IMR-90 (cell line): ENCODE data around the gene CP. TPM values are rescaled to one million over a fixed set of nuclear protein-coding genes. Genes with fewer than 3 reads are reported as not detected.

ENCODE experiments used
- ATAC-seq: fragments of 200-7000 bp; cut with Tn5 transposase; 2 replicates; pipeline ENCODE4 v1.9.1; 2020; ENCODE audit warnings: low read depth, mild to moderate bottlenecking, moderate library complexity
- BruUV-seq: library from RNA; stranded (reverse); fragments of 400-500 nt; replicated peaks from 2 replicates; lab custom pipeline; 2021; lab: Mats Ljungman, UMichigan
- CTCF ChIA-PET: fragments of 300-600 bp; formaldehyde crosslinking; extraction: SDS; loops from one replicate; lab custom pipeline; 2021; ENCODE audit warnings: antibody characterized with exemption; lab: Yijun Ruan, JAX
- POLR2A ChIA-PET: fragments of 300-600 bp; sonication (Branson Sonifier 250); formaldehyde crosslinking; loops from one replicate; lab custom pipeline; 2022; ENCODE audit warnings: antibody characterized with exemption; ENCODE audit not compliant: unreplicated experiment; lab: Charles Lee
- DNase-seq: peaks from one replicate; pipeline ENCODE4 v3.0.0; 2013
- H2AFZ ChIP-seq: replicated peaks from 2 replicates; pipeline ENCODE3; 2013; ENCODE audit warnings: low read length, mild to moderate bottlenecking; ENCODE audit not compliant: poor library complexity
- H2AK5ac ChIP-seq: 2 replicates; pipeline ENCODE4 v1.6.1; 2013; ENCODE audit warnings: low read depth, low read length, inconsistent platforms
- H2AK9ac ChIP-seq: replicated peaks from 2 replicates; pipeline ENCODE3; 2013; ENCODE audit warnings: mild to moderate bottlenecking, low read depth, low read length, moderate library complexity; ENCODE audit not compliant: poor library complexity
- H2BK120ac ChIP-seq: 2 replicates; pipeline ENCODE4 v1.6.1; 2013; ENCODE audit warnings: low read depth, low read length, inconsistent platforms
- H2BK15ac ChIP-seq: 3 replicates; pipeline ENCODE4 v1.6.1; 2013; ENCODE audit warnings: low read depth, low read length, inconsistent platforms
- H2BK20ac ChIP-seq: 2 replicates; pipeline ENCODE4 v1.6.1; 2013; ENCODE audit warnings: low read depth, mild to moderate bottlenecking, inconsistent platforms, low read length, moderate library complexity
- H2BK5ac ChIP-seq: 2 replicates; pipeline ENCODE4 v1.6.1; 2013; ENCODE audit warnings: mild to moderate bottlenecking, low read depth, low read length, inconsistent platforms; ENCODE audit not compliant: poor library complexity, severe bottlenecking
- H3K14ac ChIP-seq: replicated peaks from 2 replicates; pipeline ENCODE4 v1.6.1; 2013; ENCODE audit warnings: low read depth, low read length, inconsistent platforms
- H3K18ac ChIP-seq: 2 replicates; pipeline ENCODE4 v1.6.1; 2013; ENCODE audit warnings: low read depth, low read length, control low read depth
- H3K23ac ChIP-seq: 2 replicates; pipeline ENCODE4 v1.6.1; 2013; ENCODE audit warnings: low read depth, low read length, inconsistent platforms
- H3K27ac ChIP-seq: 2 replicates; pipeline ENCODE4 v1.5.1; 2013; ENCODE audit warnings: mild to moderate bottlenecking, control low read depth, low read length; ENCODE audit not compliant: insufficient read depth
- H3K27me3 ChIP-seq: 2 replicates; pipeline ENCODE4 v1.6.1; 2013; ENCODE audit warnings: low read length; ENCODE audit not compliant: control insufficient read depth, insufficient read depth
- H3K36me3 ChIP-seq: 2 replicates; pipeline ENCODE4 v1.6.1; 2013; ENCODE audit warnings: low read length, mixed read lengths; ENCODE audit not compliant: control insufficient read depth, insufficient read depth
- H3K4ac ChIP-seq: 2 replicates; pipeline ENCODE4 v1.6.1; 2013; ENCODE audit warnings: low read depth, low read length, inconsistent platforms
- H3K4me1 ChIP-seq: 2 replicates; pipeline ENCODE4 v1.6.1; 2013; ENCODE audit warnings: low read length, mixed read lengths; ENCODE audit not compliant: control insufficient read depth, insufficient read depth
- H3K4me2 ChIP-seq: 2 replicates; pipeline ENCODE4 v1.6.1; 2013; ENCODE audit warnings: low read depth, mild to moderate bottlenecking, control low read depth, low read length, moderate library complexity
- H3K4me3 ChIP-seq: 2 replicates; pipeline ENCODE4 v1.5.1; 2013; ENCODE audit warnings: low read depth, mild to moderate bottlenecking, control low read depth, low read length, moderate library complexity; ENCODE audit not compliant: insufficient read depth
- H3K56ac ChIP-seq: 2 replicates; pipeline ENCODE4 v1.6.1; 2013; ENCODE audit warnings: low read length, inconsistent platforms; ENCODE audit not compliant: insufficient read depth; ENCODE audit errors: extremely low read depth
- H3K79me1 ChIP-seq, 2 experiments: 2 replicates each; pipeline ENCODE4 v1.6.1; 2013; ENCODE audit warnings: low read length in 2 of 2, inconsistent platforms in 1 of 2, low read depth in 1 of 2
- H3K9ac ChIP-seq: 2 replicates; pipeline ENCODE4 v1.6.1; 2013; ENCODE audit warnings: low read depth, low read length, control low read depth
- H3K9me1 ChIP-seq: 2 replicates; pipeline ENCODE4 v1.6.1; 2013; ENCODE audit warnings: low read length, inconsistent platforms; ENCODE audit not compliant: insufficient read depth
- H3K9me3 ChIP-seq: 2 replicates; pipeline ENCODE4 v1.6.1; 2013; ENCODE audit warnings: low read length; ENCODE audit not compliant: control insufficient read depth, insufficient read depth
- H4K20me1 ChIP-seq: 2 replicates; pipeline ENCODE4 v1.6.1; 2013; ENCODE audit warnings: low read length, inconsistent platforms; ENCODE audit not compliant: insufficient read depth
- H4K5ac ChIP-seq: 2 replicates; pipeline ENCODE4 v1.6.1; 2013; ENCODE audit warnings: mild to moderate bottlenecking, low read depth, low read length, control low read depth
- H4K8ac ChIP-seq, 2 experiments: 2 replicates each; pipeline ENCODE4 v1.6.1; 2013; ENCODE audit warnings: low read depth in 2 of 2, low read length in 2 of 2, control low read depth in 1 of 2, inconsistent platforms in 1 of 2
- H4K91ac ChIP-seq: 2 replicates; pipeline ENCODE4 v1.6.1; 2013; ENCODE audit warnings: low read depth, low read length, inconsistent platforms; ENCODE audit not compliant: insufficient read depth
- CHD1 ChIP-seq: IDR thresholded peaks from 2 replicates; pipeline ENCODE4 v1.6.1; 2012; ENCODE audit warnings: low read depth, low read length, improper control_type of control experiment
- MXI1 ChIP-seq: IDR thresholded peaks from 2 replicates; pipeline ENCODE4 v1.6.1; 2012; ENCODE audit warnings: low read depth, mild to moderate bottlenecking, low read length, moderate library complexity, borderline replicate concordance
- NFE2L2 ChIP-seq: fragments of 150-350 bp; IDR thresholded peaks from 2 replicates; pipeline ENCODE4 v1.6.1; 2016; ENCODE audit warnings: low read depth, mild to moderate bottlenecking, low read length
- POLR2A ChIP-seq: IDR thresholded peaks from 2 replicates; pipeline ENCODE4 v1.6.1; 2012; ENCODE audit warnings: mild to moderate bottlenecking, low read depth, low read length
- RCOR1 ChIP-seq: IDR thresholded peaks from 2 replicates; pipeline ENCODE4 v1.6.1; 2012; ENCODE audit warnings: mild to moderate bottlenecking, low read length, improper control_type of control experiment; ENCODE audit not compliant: insufficient replicate concordance
- RFX5 ChIP-seq: IDR thresholded peaks from 2 replicates; pipeline ENCODE4 v1.8.0; 2012; ENCODE audit warnings: low read depth, mild to moderate bottlenecking, low read length, moderate library complexity
- WGBS, 2 experiments: methylation state at CpG; one replicate each; pipeline versions ENCODE4 v1.1.5 to v1.1.7; 2013; ENCODE audit warnings: missing lambda C conversion rate in 2 of 2; ENCODE audit not compliant: insufficient read length in 1 of 2; ENCODE audit errors: extremely low coverage in 2 of 2; 5-methylcytosine and 5-hydroxymethylcytosine counted together
- dilution Hi-C: fragments of 300-500 bp; cut with HindIII; formaldehyde crosslinking; loops from one replicate; pipeline ENCODE4 v1.14.3; 2018; ENCODE audit warnings: low sequenced_read_pairs; ENCODE audit not compliant: unreplicated experiment
- in situ Hi-C: fragments of 300-500 bp; cut with MboI; formaldehyde crosslinking; loops from 3 replicates; pipeline ENCODE4 v1.14.3; 2019; ENCODE audit warnings: low sequenced_read_pairs, inconsistent platforms, mixed read lengths
- intact Hi-C: fragments of 100-400 bp; cut with micrococcal nuclease; formaldehyde crosslinking; loops from 2 replicates; pipeline ENCODE4 v1.10.0; 2022
- polyA plus RNA-seq, 3 experiments: library from polyadenylated mRNA; depleted of rRNA; stranded (reverse); fragments of >200 nt; gene quantifications; 2 replicates each; pipeline ENCODE4 v1.2.3, GENCODE V29; 2012; ENCODE audit warnings: low replicate concordance in 1 of 3
- total RNA-seq: library from RNA; depleted of rRNA; stranded (reverse); fragments of >200 nt; gene quantifications from 2 replicates; pipeline ENCODE4 v1.2.3, GENCODE V29; 2012
- TF ChIP-seq, protein P1 (sequence below): fragments of 150-350 bp; IDR thresholded peaks from 2 replicates; pipeline ENCODE4 v1.6.1; 2016; ENCODE audit warnings: low read depth, mild to moderate bottlenecking, low read length, moderate library complexity, borderline replicate concordance

Gene CP
- total and polyA plus RNA-seq, 2 of the 4 experiments (the other 2 are of a cell fraction): not detected

DNA sequence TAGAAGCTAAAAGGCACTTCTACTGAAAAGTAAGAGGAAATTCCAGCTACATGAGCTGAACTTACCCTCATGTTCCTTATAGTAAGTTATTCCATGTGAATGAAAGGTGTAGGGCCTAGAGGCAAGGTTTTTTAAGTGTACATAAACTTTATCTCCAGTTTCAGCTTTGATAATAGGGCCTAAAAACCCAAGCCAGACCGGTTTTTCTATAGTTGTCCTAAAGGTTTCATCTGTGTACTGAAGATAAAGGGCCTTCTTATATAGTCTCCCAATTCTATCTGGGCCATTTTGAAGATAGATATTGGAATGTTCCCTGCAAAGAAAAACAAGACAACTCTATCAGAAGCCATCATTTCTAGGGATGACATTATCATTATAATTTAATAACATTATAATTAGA is 9.2 kb downstream of the CP start:
- Histone ChIP-seq H3K36me3 (no peaks in the 10 kb centered on the region), H2BK20ac (no peak overlapping the region)

More for the DNA sequence above, 9.2 kb downstream of the CP start:
- Histone ChIP-seq H2AFZ (no peak overlapping the region), H4K8ac (no peak overlapping the region), H3K56ac (no peak overlapping the region), H4K20me1 (no peaks in the 10 kb centered on the region), H4K91ac (no peak overlapping the region), H3K18ac (no peak overlapping the region), H2BK5ac (no peak overlapping the region), H3K9ac (no peak overlapping the region), H3K9me3 (no peaks in the 10 kb centered on the region), H3K4me3 (no peak overlapping the region), H2BK120ac (no peak overlapping the region), H3K4me1 (0 out of 2 replicates have a peak, but pooled peaks cover 2% of the 10 kb centered on the region), H3K4ac (no peak overlapping the region), H2AK9ac (no peak overlapping the region), H2AK5ac (no peak overlapping the region), H3K27me3 (no peaks in the 10 kb centered on the region), H3K9me1 (no peaks in the 10 kb centered on the region), H3K4me2 (no peak overlapping the region), H3K27ac (no peak overlapping the region), H3K14ac (no peak overlapping the region), H3K23ac (no peak overlapping the region), H3K79me1 (no peaks in the 10 kb centered on the region), H2BK15ac (no peak overlapping the region), H4K5ac (no peak overlapping the region)
- intact Hi-C loops: no loop called here
- CTCF ChIA-PET: interaction anchor here (0.6 to 1.2 kb wide), 2 partner anchors 12 to 67 kb away, joined by 4 read pairs; no protein-coding TSS in a partner anchor
- BruUV-seq: no TSS peak
- ATAC-seq: no peak
- in situ Hi-C loops: no loop called here
- POLR2A ChIA-PET: no interaction called here
- dilution Hi-C loops: no loop called here
- TF ChIP-seq, protein P1, sequence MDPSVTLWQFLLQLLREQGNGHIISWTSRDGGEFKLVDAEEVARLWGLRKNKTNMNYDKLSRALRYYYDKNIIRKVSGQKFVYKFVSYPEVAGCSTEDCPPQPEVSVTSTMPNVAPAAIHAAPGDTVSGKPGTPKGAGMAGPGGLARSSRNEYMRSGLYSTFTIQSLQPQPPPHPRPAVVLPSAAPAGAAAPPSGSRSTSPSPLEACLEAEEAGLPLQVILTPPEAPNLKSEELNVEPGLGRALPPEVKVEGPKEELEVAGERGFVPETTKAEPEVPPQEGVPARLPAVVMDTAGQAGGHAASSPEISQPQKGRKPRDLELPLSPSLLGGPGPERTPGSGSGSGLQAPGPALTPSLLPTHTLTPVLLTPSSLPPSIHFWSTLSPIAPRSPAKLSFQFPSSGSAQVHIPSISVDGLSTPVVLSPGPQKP: no peak
- no peak for TF ChIP-seq MXI1
- no peak for TF ChIP-seq NFE2L2
- no peak for TF ChIP-seq POLR2A
- TF ChIP-seq RFX5: no peak
- TF ChIP-seq CHD1: no peak
- TF ChIP-seq RCOR1: no peak
- no CpG with 5 or more reads among the region's 1 CpG for WGBS, 2 experiments
- no peak for DNase-seq
